GM21737 (cell line): Measurements from ENCODE around the gene CCL27.
A peak's percentile ranks its signal among the peaks of the same experiment; 100 is the strongest.

ENCODE experiments used
- ATAC-seq: cut with Tn5 transposase; IDR thresholded peaks from one replicate; pipeline ENCODE4 v1.9.1; 2021; ENCODE audit warnings: mild to moderate bottlenecking, moderate library complexity; ENCODE audit not compliant: unreplicated experiment

CCL27 gene

GRCh38 chr9:34685591-34685990 is 23.1 kb upstream of the CCL27 start:
- no peak for ATAC-seq

DNA sequence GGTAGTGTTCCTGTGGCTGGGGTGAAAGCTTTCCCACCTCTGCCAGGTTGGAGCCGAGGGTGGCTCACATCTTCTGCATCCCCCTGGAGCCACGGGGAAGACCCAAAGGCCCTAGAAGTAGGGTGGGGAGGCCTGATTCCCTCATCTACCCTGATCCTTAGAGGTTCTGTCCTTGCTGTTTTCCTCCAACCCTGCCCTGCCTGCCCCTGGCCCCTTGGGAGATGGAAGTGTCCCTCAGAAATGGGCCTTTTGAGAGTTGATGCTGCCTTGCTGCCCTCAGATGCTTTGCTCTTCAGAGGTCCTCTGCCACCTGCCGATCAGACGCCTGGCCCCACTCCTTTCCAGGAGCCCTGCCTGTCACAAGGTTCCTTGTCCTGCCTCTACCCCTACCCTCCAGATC is 22.4 kb upstream of the CCL27 start:
- no peak for ATAC-seq

DNA sequence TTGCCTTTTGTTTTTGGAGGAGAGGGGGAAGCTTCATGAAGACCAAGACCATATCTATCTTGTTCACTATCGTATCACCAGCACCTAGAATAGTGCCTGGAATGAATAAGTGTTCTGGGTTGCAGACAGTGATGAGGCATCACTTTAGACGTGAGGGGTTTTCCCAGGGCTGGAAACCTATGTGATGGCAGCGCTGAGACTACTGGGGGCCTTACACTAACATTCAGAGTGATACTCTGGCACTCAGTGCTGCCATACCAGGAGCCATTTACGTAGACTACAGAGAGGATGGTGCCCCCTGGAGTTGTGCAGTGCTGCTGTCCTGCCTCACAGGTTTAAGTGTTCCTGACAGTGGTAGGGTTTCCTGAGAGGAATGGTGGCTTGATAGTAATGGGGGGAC is 21.7 kb upstream of the CCL27 start:
- no peak for ATAC-seq

GRCh38 chr9:34675869-34676268 is 13.4 kb upstream of the CCL27 start:
- no peak for ATAC-seq

DNA sequence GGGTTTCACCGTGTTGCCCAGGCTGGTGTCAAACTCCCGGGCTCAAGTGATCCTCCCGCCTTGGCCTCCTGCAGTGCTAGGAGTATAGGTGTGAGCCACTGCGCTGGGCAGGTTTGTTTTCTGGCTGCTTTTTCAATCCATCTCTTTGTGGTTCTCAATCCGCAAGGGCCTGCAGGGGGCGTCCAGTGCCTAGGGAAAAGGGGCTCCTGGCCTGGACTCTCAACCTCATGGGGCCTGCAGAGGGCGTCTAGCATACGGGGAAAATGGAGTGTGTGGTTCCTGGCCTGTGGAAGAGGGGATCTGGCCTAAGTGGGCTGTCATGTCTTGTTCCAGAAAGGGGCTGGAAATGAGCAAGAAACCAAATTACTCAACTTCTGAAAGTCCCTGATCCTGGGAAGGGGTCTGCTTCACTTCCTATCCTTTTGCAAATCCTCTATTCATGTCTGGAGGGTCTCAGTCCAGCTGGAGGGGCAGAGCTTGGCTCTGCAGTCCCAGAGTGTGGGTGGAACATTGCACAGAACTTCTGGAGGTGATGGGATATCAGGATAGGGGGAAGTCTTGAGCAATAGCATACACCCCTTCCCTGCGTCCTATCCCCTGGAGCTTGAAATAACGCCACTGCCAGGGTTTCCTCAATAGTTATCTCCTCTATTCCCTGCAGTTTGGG is 12.7 kb upstream of the CCL27 start:
- no peak for ATAC-seq

DNA sequence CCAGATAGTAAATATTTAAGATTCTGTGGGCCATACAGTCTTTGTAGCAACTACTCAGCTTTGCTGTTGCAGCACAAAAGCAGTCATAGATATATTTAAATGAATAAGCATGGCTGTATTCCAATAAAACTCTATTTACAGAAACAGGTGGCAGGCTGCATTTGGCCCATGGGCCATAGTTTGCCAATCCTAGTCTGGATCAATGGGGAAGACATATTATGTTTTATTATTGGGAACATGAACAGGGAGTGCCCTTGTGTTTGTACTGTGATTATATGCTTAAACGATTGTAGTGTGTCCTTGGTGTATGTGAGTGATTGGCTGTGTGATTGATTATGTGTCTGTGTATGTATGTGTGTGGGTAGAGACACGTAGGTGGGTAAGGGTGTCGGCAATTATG is 12.0 kb upstream of the CCL27 start:
- no peak for ATAC-seq

- no peak for ATAC-seq
Measured at GRCh38 chr9:34671307-34671706, 8.8 kb upstream of the CCL27 start.

DNA sequence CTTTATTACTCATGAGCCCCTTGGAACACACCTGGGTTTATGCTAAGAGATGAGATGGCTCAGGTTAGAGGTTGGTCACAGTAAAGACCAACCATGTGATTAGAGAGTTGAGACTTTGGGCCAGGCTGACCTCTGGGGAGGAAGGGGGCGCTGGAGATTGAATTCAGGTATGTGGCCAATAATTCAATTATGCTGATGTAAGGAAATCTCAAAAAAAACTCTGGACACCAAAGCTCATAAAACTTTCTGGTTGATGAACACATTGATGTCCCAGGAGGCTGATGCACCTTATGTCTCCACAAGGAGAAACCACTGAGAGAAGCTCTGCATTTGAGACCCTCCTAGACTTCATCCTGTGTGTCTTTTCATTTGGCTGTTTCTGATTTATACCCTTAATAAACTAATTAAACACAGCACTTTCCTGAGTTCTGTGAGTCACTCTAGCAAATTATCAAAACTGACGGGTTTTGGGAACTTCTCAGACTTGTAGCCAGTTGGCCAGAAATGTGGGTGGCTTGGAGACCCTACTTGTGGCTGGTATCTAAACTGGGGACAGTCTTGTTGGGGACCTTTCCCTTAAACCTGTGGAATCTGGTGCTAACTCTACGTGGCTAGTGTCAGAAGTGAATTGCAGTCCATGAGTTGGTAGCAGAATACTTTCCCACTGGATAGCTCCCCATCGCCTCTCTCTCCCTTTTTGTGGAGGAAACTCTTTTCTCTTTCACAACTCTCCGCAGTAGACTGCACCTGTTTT is 7.5 kb upstream of the CCL27 start:
- ATAC-seq = no peak

- ATAC-seq = peak; percentile 65
Measured at GRCh38 chr9:34665381-34666250, 3.2 kb upstream of the CCL27 start.

DNA sequence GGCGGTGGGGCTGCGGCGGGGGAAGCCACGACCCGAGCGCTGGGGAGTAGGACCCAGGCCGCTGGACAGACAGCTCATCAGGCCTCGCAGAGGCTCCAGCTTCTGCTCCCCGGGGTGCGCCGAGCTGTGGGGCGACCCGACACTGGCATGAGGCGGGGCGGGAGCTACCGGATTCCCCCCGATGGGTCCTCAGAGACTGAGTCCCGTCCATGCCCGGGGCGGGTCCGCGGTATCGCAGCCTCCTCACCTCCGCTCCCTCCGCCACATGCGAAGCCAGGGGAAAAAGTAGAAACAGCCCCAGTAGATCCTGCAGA is 2.6 kb upstream of the CCL27 start:
- ATAC-seq = peak; percentile 23

DNA sequence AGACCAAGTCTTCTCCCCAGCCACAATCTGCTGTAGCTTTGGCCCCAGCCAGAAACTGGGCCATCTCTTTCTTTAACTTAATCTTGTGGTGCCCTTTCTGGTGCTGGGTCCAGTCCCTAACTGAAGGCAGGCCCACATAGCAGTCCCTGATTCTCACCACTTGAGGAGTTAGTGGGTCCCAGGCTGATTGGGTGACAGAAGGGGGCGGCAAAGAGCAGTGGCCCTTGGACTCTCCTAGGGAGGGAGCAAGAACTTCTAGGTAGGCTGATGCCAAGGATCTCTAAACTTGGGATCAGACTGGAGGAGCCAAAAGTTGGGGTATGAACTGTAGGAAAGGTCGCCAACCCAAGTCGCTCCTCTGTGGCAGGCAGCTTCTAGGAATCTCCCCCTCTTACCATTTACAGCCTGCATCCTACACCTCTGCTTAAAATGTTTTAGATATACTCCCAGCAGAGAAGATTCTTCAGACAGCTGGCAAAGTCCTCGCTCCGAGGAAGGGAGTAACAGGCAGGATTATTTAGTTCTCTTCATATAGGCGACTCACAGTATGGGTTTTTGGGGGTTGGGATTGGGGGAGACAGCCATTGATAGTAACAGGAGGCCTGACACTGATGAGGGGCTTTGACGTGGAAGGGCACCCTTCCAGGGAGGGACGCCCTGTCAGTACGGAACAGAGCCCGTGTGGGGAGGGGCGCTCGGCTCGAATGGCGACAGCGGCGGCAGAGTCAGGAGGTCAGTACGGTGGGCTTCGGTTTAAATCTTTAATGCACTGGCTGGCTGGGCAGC is 2.0 kb upstream of the CCL27 start:
- ATAC-seq = peak; percentile 61

DNA sequence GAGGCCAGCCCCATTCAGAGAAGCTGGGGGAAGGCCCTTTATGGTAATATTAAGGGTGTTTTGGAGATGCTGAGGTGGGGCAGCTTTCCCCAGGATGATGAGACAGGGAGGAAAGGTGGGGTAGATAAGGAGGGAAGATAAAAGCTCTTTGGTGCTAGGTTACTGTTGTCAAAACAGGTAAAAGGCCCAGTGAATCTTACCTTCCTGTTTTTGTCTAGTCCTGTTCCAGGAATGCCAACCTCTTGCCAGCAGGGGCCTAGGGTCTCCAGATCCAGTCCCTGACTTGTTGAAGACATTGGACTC is 797 bp upstream of the CCL27 start:
- no peak for ATAC-seq

GRCh38 chr9:34659592-34660253 is 2.7 kb downstream of the CCL27 start:
- no peak for ATAC-seq

- ATAC-seq = no peak
Measured at GRCh38 chr9:34658461-34658860, 4.0 kb downstream of the CCL27 start.

- ATAC-seq = no peak
Measured at GRCh38 chr9:34656992-34657391, 5.5 kb downstream of the CCL27 start.

GRCh38 chr9:34655394-34655793 is 7.1 kb downstream of the CCL27 start:
- no peak for ATAC-seq

DNA sequence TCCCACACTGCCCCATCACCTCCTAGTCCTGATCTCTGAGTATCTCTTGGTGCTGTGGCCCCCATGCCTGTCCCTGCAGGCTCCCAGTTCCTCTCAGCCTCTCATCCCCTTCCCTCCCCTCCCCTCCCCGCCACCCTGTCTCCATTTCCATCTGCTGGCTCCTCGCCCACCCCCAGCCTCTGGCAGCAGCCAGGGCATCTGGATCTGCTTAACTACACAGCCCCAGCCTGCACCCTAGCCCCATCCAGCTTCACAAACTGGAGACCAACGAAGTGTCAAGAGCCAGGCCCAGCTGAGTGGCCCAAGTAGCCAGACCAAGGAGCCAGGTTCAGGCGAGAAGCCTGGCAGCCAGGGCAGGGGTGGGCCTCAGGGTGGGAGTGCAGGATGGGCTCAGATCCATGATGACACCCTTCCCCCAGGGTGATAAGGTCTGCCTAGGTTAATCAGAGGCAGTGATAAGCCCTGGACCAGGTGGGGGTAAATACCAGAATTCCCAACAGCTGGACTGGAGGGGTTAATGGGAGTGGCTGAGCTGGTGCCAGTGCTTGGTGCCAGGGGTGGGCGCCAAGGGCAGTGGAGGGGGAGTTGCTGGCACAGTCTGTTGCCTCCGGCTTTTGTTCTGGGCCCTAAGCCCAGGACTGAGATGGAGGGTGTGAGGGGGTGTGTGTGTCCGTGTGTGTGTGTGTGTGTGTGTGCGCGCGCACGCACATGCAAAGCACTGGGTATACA is 8.0 kb downstream of the CCL27 start:
- no peak for ATAC-seq

DNA sequence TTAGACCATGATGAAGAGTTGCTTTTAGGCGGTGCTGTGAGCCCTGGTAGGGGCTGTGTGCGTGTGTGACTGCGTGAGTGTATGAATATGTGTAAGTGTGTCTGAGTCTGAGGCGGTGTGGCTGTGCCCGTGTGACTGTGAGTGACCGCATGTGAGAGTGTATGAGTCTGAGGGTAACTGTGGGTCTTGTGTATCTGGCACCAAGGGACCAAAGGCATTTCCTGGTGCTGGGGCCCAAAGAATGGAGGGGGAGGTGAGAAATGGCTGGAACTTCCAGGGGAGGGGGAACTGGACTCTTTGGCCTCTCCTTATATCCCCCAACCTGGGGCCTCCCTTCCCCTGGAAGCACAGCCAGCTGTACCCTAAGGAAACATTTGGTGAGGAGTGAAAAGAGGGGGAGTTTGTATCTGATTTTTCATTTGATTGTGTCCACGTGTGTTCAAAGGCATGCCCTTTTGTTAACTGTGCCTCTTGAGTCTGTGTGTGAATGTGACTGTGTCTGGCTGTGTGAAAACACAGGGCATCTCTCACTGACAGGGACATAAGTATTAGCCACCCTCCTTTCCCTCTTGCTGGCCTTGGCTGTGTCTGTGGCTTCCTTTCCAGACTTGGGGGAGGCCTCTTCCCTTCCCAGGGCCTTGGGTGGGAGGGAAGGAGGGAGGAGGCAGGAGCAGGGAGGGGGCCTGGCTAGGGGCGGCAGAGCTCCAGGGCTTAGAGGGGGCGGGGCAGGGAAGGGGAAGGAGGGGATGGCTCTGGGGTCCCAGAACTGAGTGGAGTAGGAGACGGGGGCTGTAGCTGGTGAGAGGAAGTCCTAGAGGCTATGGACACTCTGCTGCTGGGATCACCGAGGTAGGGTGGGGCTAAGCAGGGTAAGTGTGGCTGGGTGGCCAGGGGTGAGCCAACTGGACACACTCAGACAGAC is 9.0 kb downstream of the CCL27 start:
- no peak for ATAC-seq

DNA sequence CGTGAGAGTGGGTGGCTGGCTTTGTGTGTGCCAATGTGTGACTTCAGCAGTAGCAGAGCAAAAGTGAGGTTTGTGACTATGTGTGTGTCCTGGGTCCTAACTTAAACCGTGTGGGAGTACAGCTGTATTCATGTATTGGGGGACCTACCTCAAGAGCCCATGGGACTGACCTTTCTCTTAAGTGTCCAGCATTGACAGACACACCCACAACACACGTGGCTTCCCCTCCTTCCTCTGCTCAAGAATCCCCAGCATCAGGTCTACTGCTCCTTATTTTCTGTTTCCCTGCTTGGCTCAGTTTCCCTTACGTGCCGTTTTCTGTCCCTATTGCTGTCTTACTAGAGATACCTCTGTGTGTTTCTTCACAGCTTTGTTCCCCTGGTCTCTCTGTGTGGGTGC is 9.9 kb downstream of the CCL27 start:
- ATAC-seq = no peak
